Measurements from ENCODE around the gene IGLL5. TPM values are rescaled to one million over a fixed set of nuclear protein-coding genes. Genes with fewer than 3 reads are reported as not detected.

The IGLL5 gene
- total and polyA plus RNA-seq, 9 donors, result 0.40 to 9.8 (median 1.5) TPM; not detected in 1

DNA sequence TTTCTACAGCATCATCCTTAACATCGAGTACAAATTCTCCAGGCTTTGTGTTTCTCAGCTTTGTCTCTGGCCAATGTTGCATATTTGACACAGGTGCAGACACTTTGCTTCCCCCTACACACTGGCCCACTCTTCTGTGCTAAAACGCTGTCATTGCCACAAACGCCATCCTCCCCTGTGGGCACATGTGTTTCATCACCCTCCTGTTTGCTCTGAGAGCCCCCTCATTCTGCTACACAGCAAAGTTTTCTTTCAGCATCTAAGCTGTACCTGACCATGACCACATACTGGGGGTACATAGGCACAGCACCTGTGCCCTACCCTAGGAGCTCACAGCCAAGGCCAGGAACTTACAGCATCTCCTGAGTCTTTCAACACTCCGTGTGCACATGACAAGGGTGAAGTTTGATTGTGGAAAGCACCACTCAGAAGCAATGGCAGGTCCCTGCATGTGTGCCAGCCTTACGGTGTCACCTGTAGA is 7.9 kb upstream of the IGLL5 start:
- H3K27me3 ChIP-seq, result no peaks in the 10 kb centered on the region
- no peaks in the 10 kb centered on the region for H3K9me3 ChIP-seq
- 63 to 72% (median 67%) methylated on average over 5 of the region's 5 CpGs for WGBS, 3 donors
- H3K4me1 ChIP-seq (ENCODE audit: insufficient read depth), result no peaks in the 10 kb centered on the region
- no peak overlapping the region for H3K27ac ChIP-seq
- DNase-seq, result no peak
- H3K4me3 ChIP-seq, result no peak overlapping the region
- H3K36me3 ChIP-seq, result no peaks in the 10 kb centered on the region
- intact Hi-C loops (cut with DNase I), result no loop called here
- TF ChIP-seq POLR2A (IDR thresholded peaks at IDR 0.05), result no peak
- TF ChIP-seq, protein P1, sequence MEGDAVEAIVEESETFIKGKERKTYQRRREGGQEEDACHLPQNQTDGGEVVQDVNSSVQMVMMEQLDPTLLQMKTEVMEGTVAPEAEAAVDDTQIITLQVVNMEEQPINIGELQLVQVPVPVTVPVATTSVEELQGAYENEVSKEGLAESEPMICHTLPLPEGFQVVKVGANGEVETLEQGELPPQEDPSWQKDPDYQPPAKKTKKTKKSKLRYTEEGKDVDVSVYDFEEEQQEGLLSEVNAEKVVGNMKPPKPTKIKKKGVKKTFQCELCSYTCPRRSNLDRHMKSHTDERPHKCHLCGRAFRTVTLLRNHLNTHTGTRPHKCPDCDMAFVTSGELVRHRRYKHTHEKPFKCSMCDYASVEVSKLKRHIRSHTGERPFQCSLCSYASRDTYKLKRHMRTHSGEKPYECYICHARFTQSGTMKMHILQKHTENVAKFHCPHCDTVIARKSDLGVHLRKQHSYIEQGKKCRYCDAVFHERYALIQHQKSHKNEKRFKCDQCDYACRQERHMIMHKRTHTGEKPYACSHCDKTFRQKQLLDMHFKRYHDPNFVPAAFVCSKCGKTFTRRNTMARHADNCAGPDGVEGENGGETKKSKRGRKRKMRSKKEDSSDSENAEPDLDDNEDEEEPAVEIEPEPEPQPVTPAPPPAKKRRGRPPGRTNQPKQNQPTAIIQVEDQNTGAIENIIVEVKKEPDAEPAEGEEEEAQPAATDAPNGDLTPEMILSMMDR (IDR thresholded peaks at IDR 0.05), result no peak
- TF ChIP-seq EP300 (IDR thresholded peaks at IDR 0.05), result no peak

DNA sequence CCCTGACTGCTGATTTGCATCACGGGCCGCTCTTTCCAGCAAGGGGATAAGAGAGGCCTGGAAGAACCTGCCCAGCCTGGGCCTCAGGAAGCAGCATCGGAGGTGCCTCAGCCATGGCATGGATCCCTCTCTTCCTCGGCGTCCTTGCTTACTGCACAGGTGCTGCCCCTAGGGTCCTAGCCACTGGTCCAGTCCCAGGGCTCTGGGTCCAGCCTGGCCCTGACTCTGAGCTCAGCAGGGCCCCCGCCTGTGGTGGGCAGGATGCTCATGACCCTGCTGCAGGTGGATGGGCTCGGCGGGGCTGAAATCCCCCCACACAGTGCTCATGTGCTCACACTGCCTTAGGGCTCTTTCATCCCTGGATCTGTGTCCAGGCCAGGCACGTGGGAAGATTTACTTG is 7.0 kb upstream of the IGLL5 start:
- Histone ChIP-seq H3K9me3 (no peaks in the 10 kb centered on the region), H3K27ac (no peak overlapping the region), H3K27me3 (no peaks in the 10 kb centered on the region), H3K4me1 (ENCODE audit: insufficient read depth) (no peaks in the 10 kb centered on the region), H3K4me3 (no peak overlapping the region), H3K36me3 (no peaks in the 10 kb centered on the region)
- TF ChIP-seq EP300 (IDR thresholded peaks at IDR 0.05) (no peak), POLR2A (IDR thresholded peaks at IDR 0.05) (no peak)
- TF ChIP-seq, protein P1 (IDR thresholded peaks at IDR 0.05), result no peak
- intact Hi-C loops (cut with DNase I), result no loop called here
- 67 to 74% (median 68%) methylated on average over 9 of the region's 9 CpGs for WGBS, 3 donors
- no peak for DNase-seq

DNA sequence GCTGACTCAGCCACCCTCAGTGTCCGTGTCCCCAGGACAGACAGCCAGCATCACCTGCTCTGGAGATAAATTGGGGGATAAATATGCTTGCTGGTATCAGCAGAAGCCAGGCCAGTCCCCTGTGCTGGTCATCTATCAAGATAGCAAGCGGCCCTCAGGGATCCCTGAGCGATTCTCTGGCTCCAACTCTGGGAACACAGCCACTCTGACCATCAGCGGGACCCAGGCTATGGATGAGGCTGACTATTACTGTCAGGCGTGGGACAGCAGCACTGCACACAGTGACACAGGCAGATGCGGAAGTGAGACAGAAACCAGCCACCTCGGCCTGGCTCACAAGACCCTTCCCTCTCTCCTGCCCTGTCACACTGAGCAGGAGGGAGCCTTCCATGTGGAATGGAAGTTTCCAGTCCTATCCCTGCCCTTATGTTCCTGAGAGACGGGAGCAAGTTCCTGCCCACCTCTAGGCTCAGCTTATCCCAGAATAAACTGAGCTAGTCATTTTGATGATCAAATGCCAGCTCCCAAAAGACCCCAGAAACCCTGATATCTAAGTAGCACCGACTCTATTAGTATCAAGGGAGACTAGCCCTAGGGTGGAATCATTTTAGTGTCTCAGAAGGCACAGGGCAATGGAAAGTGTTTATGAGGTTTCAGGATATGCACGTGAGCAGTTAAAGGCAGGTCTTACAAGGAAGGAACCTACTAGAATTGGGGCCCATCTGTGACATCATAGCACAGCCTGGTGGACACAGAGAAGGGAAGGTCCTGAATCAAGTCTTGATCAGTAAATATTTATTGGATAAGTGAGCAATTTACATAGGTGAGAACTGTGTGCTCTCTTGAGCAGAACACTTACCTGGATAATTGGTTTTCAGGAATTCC is 6.3 kb upstream of the IGLL5 start:
- 69 to 74% (median 73%) methylated on average over 10 of the region's 10 CpGs for WGBS, 3 donors
- no peaks in the 10 kb centered on the region for H3K4me1 ChIP-seq (ENCODE audit: insufficient read depth)
- no peaks in the 10 kb centered on the region for H3K9me3 ChIP-seq
- intact Hi-C loops (cut with DNase I), result no loop called here
- DNase-seq, result no peak
- no peaks in the 10 kb centered on the region for H3K36me3 ChIP-seq
- no peak overlapping the region for H3K4me3 ChIP-seq
- H3K27ac ChIP-seq, result no peak overlapping the region
- TF ChIP-seq EP300 (IDR thresholded peaks at IDR 0.05) (no peak), POLR2A (IDR thresholded peaks at IDR 0.05) (no peak)
- TF ChIP-seq, protein P1 (IDR thresholded peaks at IDR 0.05), result no peak
- H3K27me3 ChIP-seq, result no peaks in the 10 kb centered on the region

DNA sequence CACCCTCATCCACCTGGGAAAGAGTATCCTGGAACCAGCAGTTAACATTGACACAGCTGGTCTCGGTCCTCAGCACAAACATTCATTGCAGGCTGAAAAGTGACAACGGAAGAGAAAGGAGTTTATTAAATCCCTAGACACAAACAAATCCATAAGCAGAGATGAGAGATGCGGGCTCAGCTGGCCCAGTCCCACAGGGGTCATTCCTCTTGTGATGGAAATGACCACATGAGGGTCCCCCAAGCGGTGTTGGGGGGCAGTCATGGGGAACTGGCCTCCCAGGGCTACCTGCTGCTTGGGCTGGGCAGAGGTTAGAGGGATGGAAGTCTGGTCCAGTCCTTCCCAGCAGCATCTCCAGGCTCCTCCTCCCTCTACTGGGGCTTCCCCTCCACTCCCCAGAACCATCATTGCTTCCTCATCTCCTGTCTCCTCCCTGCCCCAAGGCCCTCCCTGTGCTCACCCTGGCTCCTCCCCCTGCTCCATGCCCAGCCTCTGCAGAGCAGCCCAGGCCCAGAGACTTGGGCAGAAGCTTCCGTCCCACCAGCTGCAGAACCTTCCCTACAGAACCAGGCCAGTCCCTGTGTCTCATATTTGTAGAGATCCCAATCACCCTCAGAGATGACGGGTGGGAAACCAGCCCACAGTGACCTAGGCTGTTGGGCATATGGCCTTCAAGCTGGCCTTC is 5.4 kb upstream of the IGLL5 start:
- Histone ChIP-seq H3K9me3 (no peaks in the 10 kb centered on the region), H3K27me3 (no peaks in the 10 kb centered on the region), H3K27ac (no peak overlapping the region), H3K4me3 (no peak overlapping the region), H3K36me3 (no peaks in the 10 kb centered on the region), H3K4me1 (ENCODE audit: insufficient read depth) (no peaks in the 10 kb centered on the region)
- intact Hi-C loops (cut with DNase I), result no loop called here
- WGBS, 3 donors, result 75 to 78% (median 76%) methylated on average over 6 of the region's 6 CpGs
- TF ChIP-seq EP300 (IDR thresholded peaks at IDR 0.05) (no peak), POLR2A (IDR thresholded peaks at IDR 0.05) (no peak)
- TF ChIP-seq, protein P1 (IDR thresholded peaks at IDR 0.05), result no peak
- no peak for DNase-seq

Measured in ovary (tissue), 9 donors.